Activated T-cell treated with anti-CD3 and anti-CD28 coated beads, Interleukin-2, amount 50 U/mL, for 1 hour (primary cell): ENCODE data around the gene SYT9.

ENCODE experiments used
- DNase-seq: peaks from one replicate; pipeline ENCODE4 v3.0.0-alpha.2; 2020

The SYT9 gene

DNA sequence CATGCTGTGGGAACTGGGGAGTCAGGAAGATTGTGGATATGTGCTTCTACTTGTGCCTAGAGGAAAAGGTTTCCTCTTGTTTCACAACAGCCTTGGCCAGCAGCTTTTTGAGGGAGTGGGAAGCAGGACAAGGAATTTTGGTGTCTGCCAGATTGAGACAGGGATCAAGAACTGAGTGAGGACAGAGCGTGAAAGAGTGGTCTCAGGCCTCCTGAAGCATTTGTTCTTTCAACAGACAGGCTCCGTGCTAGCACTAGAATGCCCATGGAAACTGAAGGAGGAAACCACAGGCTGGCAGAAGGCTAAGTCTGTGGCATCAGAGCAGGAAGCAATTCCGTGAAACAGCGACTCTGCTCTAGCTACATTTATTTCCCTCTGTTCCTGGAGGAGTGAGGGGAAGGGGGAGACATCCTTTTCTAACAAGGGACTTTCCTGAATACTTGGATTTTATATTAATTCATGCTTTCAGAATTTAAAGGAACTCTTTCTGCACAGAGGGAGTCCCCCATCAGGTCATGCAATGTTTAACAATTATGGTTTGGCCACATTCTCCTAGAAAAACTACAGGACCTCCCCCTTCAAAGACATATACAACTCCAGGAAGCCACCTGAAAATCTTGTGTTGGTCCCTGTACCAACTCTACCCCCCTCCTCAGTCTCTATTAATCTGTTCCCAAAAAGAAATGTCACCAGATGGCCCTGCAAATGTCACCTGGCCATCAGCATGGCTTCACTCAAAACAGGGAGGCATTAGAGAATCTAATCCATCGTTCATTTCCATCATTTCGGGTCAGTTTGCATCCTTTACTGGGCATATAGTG, 96.1 kb downstream of the SYT9 start:
- no peak for DNase-seq

DNA sequence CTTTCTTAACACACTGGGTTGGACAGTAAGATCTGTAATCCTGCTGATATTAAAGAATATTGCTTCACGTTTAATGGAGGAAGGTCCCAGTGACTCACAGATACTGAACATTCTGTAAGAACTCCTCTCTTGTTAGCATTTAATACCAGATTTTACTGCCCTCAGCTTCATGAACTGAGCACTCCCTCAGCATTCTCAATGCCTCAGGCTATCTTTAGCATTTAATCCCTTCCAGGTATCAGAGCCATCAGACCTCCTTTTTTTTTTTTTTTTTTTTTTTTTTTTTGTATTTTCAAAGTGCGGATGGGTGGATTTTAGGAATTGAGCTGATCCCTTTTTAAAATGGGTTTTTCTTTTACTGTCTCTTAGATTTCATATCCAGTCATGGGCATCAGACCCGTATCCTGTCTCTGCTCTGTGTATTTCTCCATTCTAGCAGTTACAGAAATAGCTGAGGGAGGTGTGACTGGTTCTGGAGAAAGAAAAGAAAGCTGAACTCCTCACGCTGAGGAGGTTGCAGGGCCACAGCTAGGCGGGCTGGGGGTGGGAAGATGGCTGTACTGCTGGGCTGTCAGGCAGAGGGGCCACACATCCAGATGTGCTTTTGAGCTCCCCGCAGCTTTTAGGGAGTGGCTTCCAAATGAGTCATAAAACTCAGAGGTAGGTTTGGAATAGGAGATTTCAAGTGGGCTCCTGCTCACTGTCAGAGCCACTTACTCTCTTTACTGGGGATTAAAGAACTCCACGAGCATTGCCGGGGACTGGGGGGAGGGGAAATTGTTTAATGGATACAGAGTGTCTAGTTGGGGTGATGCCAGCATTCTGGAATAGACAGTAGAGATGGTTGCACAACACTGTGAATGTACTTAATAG, 97.0 kb downstream of the SYT9 start:
- no peak for DNase-seq

- DNase-seq, result no peak
These were observed 99.5 kb downstream of the SYT9 start for GRCh38 chr11:7351228-7351627.

GRCh38 chr11:7353100-7353499, 101.4 kb downstream of the SYT9 start:
- no peak for DNase-seq

DNA sequence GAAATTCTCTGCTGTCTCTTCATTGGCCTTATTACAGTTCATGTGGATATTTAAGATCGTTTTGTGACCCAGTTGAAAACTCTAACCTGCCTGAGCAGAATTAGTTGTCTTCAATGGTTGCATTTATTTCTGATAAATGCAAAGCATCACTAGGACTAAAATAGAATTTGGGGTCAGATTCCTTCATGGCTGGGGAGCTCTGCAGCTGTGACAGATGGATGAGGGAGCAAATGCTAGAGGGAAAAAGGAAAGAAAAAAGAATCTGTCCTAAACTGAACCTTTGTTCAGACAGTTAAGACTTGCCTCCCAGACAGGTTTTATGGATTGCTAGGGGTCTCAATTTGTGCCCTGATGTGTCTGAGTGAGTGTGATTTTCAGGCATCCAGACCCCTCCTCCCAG, 113.0 kb downstream of the SYT9 start:
- no peak for DNase-seq

DNA sequence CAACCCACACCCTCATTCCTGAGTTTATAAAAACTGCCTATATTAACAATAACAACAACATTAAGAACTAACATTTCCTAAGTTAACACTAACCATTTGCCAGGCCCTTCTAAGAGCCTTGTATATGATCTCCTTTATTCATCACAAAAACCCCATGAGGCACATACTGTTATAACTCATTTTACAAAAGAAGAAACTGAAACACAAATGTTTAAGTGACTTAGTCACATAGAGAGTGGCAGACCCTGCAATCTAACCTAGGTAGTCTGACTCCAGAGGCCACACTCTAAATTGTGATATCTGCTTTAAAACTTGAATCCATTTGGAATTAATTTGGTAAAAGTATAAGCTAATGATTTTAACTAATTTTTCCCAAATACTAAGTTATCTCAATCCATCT, 116.1 kb downstream of the SYT9 start:
- no peak for DNase-seq

DNA sequence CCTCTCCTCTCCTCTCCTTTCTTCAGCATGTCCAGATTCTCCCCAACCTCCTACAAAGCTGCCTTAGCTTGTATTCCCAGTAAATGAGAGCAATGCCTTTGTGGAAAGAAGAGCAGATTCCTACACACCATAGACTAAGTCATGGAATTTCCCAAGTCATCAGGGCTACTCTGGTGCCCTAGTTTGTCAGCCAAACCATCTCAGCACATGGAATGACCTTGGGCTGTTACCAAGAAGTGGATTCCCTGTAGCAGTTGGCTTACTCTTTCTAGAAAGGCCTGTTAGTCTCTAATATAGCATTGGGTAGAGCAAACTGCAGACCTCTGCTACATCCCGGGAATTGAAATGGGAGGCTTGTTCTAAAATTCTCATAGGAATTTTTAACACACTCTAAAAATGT, 124.7 kb downstream of the SYT9 start:
- DNase-seq, result no peak

GRCh38 chr11:7381937-7382336, 130.2 kb downstream of the SYT9 start:
- DNase-seq, result no peak

DNA sequence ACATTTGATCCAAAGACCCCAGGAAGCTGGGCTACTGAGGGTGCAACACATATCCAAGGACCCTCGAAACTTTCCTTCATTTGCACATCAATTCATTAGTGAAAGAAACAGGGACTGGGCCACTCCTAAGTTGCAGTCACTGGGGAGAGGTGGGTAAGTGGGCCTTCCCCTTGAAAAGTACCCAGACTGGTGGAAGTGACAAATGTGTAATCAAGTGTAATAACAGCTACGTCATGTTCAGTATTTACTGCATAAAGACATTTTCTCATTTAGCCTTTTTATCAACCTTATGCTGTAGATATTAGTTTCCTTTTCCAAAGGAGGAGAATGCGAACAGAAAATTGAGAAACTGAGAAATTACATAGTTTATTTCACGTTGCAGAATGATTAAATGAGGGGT, 131.7 kb downstream of the SYT9 start:
- DNase-seq, result no peak

DNA sequence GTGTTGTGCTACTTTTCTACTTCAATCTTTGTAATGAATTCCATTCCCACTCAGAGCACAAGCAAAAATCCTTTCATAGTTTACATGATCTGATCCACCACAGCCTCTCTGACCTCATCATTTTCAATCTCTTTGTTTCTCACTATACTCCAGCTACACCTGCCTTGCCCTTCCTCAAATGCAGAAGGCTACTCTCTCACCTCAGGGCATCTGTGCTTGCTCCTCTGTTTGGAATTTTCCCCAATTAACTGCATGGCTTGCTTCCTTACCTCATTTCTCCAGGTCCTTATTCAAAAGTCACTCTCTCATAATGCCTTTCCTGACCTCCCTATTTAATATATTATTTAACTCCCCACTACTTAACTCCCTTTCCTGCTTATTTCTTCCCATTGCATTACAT, 133.0 kb downstream of the SYT9 start:
- DNase-seq, result no peak

GRCh38 chr11:7385532-7385931, 133.8 kb downstream of the SYT9 start:
- DNase-seq, result no peak

DNA sequence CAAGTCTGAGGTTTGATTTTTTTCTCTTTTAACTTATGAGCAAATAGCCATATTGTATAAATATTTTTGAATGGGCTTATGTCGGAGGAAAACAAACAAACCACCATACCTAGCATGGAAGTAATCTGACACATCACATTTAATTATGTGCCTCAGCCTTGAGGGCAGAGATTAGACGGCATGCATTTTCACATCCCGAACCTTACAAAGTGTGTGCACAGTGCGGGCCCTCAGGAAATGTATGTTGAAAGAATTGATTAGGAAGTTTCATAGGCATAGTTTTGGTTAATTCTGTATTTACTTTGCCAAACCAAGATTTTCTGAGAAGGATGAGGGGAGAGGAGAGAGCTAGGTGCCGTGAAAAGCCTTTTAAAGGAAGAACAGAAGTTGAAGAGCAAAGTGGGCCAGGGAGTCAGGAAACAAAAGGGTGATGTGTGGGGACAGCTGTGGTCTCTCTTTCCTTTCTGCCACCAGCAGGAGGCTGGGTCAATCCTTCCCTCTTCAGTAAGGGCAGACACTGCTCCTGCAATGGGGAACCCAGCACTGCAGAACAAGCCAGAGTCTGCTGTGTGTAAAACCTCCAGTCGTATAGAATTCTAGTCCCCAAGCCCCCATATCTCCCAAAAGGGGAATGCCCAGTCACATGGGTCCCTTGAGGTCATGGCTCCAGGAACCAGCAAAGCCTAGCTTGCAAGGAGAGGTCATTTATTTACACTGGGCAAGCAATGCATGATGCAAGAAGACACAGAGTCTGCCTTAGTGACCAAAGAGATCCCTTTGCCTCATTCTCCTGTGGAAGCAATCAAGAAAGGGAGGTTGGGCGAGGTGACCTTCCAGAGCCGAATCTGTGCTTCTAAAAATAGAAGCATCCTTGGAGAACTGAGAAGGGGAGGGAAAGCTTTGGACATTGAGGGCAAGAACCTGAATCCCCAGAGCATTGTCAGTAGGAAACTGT, 162.5 kb downstream of the SYT9 start:
- DNase-seq, result no peak

DNA sequence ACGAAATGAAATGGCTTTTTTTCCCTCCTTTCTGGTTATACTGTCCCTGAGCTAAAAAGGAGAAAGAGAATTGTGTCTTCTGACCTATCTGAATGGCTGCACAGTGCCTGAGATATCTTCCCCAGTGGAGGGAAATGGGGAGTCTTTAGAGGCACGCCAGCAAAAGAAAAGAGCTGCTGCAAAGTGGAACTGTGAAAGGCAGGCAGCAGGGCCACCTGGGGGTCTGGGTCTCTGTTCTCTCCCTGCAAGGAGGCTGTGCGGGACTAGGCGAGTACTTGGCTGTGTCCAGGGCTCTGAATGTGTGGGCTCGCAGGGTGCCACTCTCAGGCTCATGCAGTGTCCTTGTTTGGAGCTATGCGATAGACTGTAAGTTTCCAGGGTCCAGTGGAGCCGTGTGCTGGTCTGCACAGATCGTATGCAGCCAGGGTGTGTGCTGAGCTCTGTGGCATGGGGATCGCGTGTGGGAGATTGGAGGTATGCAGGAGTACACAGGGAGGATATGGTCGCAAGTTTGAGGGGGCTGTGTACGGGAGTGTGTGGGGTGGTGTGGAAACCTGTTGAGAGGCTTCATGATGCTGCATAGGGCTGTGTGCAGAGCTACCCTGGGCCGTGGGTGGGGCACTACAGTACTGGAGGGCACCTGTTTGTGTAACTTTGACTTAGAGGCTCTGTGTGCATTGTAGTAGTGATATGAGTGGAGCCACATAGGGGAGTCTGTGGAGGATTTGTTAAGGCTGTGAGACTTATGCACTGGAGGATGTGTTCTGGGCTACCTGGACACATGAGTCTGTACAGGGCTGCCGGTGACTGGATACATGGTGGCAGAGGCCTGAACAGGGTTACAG, 163.5 kb downstream of the SYT9 start:
- no peak for DNase-seq

DNA sequence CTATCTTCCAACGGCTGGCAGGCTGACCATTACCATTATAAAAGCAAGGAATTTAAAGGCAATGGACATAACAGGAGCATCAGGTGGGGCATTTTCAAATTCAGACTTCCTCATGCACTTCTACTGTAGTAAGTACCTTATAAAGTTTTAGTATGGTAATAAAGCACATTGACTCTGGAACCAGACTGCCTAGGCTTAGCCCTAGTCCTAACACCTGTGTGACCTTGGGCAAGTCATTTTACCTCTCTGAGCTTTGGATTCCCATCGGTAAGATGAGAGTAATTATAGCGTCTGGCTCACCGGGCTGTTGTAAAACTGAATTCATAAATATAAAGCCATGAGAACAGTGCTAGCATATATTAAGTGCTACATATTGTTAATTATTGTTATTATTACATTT, 164.4 kb downstream of the SYT9 start:
- DNase-seq, result no peak

- no peak for DNase-seq
These were observed 165.6 kb downstream of the SYT9 start for GRCh38 chr11:7417328-7417727.

DNA sequence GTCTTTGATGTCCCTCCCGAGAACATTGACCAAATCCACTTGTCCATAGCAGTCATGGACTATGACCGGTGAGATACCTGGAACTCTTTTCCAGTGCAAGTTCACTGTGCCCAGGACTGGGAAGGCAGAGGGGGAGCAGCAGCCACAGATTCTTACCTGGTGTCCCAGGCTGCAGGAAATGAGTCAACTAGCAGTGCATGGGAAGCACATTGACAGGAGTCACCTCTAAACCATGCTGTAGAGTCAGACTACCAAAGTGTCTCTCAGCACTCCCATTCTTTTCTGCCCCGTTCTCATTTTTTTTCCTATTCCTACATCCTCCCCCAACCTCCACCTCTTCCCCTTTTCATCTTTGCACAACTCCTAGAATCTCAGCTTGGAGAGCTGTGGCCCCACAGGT, 166.4 kb downstream of the SYT9 start:
- DNase-seq, result no peak

GRCh38 chr11:7418906-7419305, 167.2 kb downstream of the SYT9 start:
- DNase-seq, result no peak

- DNase-seq, result no peak
These were observed 169.4 kb downstream of the SYT9 start for GRCh38 chr11:7421136-7421535.

- no peak for DNase-seq
These were observed 171.0 kb downstream of the SYT9 start for GRCh38 chr11:7422544-7423331.

- no peak for DNase-seq
These were observed 172.2 kb downstream of the SYT9 start for GRCh38 chr11:7423946-7424345.

GRCh38 chr11:7427733-7428132, 176.0 kb downstream of the SYT9 start:
- DNase-seq, result no peak
